Keratinocyte (primary cell): ENCODE measurements around the gene TOGARAM1. TPM values are rescaled to one million over a fixed set of nuclear protein-coding genes. Genes with fewer than 3 reads are reported as not detected.
A peak's percentile ranks its signal among the peaks of the same experiment; 100 is the strongest.

Source experiments
- DNase-seq: peaks from one replicate; pipeline ENCODE4 v3.0.0-alpha.2; 2011; ENCODE audit warnings: low read depth, missing footprints, low spot score
- FAIRE-seq: peaks from 2 replicates; lab custom pipeline; 2011; peaks lifted over from hg19 to GRCh38; lab: Jason Lieb, UNC
- H2AFZ ChIP-seq: 2 replicates; pipeline ENCODE4 v1.6.0; 2012; ENCODE audit warnings: low read length, control low read depth, inconsistent platforms; ENCODE audit not compliant: control insufficient read depth
- H3K27ac ChIP-seq: 2 replicates; pipeline ENCODE4 v1.5.1; 2011; ENCODE audit warnings: low read length; ENCODE audit not compliant: control insufficient read depth, insufficient read depth
- H3K27me3 ChIP-seq: 3 replicates; pipeline ENCODE4 v1.6.0; 2011; ENCODE audit warnings: low read length; ENCODE audit not compliant: control insufficient read depth, insufficient read depth; ENCODE audit errors: extremely low read depth
- H3K36me3 ChIP-seq, 2 experiments: 2 replicates in 1 of 2; 3 replicates in 1 of 2; pipeline ENCODE4 v1.5.1; 2011; ENCODE audit warnings: low read length in 2 of 2, mild to moderate bottlenecking in 1 of 2; ENCODE audit not compliant: control insufficient read depth in 2 of 2, insufficient read depth in 2 of 2; ENCODE audit errors: extremely low read depth in 1 of 2
- H3K4me1 ChIP-seq: 3 replicates; pipeline ENCODE4 v1.5.1; 2011; ENCODE audit warnings: low read length; ENCODE audit not compliant: control insufficient read depth, insufficient read depth; ENCODE audit errors: extremely low read depth
- H3K4me2 ChIP-seq: 3 replicates; pipeline ENCODE4 v1.6.0; 2011; ENCODE audit warnings: low read depth, low read length; ENCODE audit not compliant: control insufficient read depth, insufficient read depth; ENCODE audit errors: extremely low read depth
- H3K4me3 ChIP-seq, 3 experiments: fragments of 200-600 bp in 1 of 3; sonication (generic) in 1 of 3; 2 replicates in 2 of 3; 3 replicates in 1 of 3; pipeline ENCODE4 v1.5.1; 2011 to 2016; ENCODE audit warnings: low read length in 3 of 3, mild to moderate bottlenecking in 3 of 3, control low read depth in 2 of 3, inconsistent platforms in 1 of 3, low read depth in 1 of 3, mixed read lengths in 1 of 3, mixed run types in 1 of 3, moderate library complexity in 1 of 3; ENCODE audit not compliant: control insufficient read depth in 2 of 3, insufficient read depth in 2 of 3; ENCODE audit errors: extremely low read depth in 1 of 3
- H3K79me2 ChIP-seq: 2 replicates; pipeline ENCODE4 v1.6.0; 2012; ENCODE audit warnings: low read length; ENCODE audit not compliant: control insufficient read depth, insufficient read depth
- H3K9ac ChIP-seq: 3 replicates; pipeline ENCODE4 v1.6.0; 2011; ENCODE audit warnings: low read length; ENCODE audit not compliant: control insufficient read depth, insufficient read depth; ENCODE audit errors: extremely low read depth
- H3K9me1 ChIP-seq: 3 replicates; pipeline ENCODE4 v1.6.0; 2011; ENCODE audit warnings: low read length; ENCODE audit not compliant: control insufficient read depth, insufficient read depth; ENCODE audit errors: extremely low read depth
- H3K9me3 ChIP-seq: 2 replicates; pipeline ENCODE4 v1.5.1; 2012; ENCODE audit warnings: low read depth, low read length; ENCODE audit not compliant: control insufficient read depth
- H4K20me1 ChIP-seq: 3 replicates; pipeline ENCODE4 v1.6.0; 2011; ENCODE audit warnings: low read length; ENCODE audit not compliant: control insufficient read depth, insufficient read depth; ENCODE audit errors: extremely low read depth
- CTCF ChIP-seq, 3 experiments: IDR thresholded peaks in 1 of 3; conservative IDR thresholded peaks in 1 of 3; optimal IDR thresholded peaks in 1 of 3; 2 replicates in 2 of 3; 3 replicates in 1 of 3; pipeline versions ENCODE3 to v1.5.1; 2011; ENCODE audit warnings: low read length in 3 of 3, mild to moderate bottlenecking in 3 of 3, moderate library complexity in 2 of 3, control low read depth in 1 of 3, inconsistent platforms in 1 of 3; ENCODE audit not compliant: insufficient read depth in 2 of 3; ENCODE audit errors: extremely low read depth in 1 of 3
- EZH2 ChIP-seq: IDR thresholded peaks from one replicate; pipeline ENCODE4 v1.6.1; 2012; ENCODE audit warnings: inconsistent platforms, mild to moderate bottlenecking, low read length, moderate library complexity
- dilution Hi-C: fragments of 300-500 bp; cut with MboI; formaldehyde crosslinking; loops from one replicate; pipeline ENCODE4 v1.7.0; 2020; ENCODE audit warnings: low sequenced_read_pairs; ENCODE audit not compliant: extremely low pct_ligation_motif_present
- polyA plus RNA-seq, 5 experiments: library from polyadenylated mRNA; depleted of rRNA in 3 of 5; stranded (reverse) in 3 of 5; stranded (forward) in 1 of 5; unstranded in 1 of 5; fragments of >200 nt; gene quantifications; 1 replicate in 1 of 5; 2 replicates in 3 of 5; 3 replicates in 1 of 5; pipeline versions ENCODE4 v1.2.1 to v1.2.3, GENCODE V29; 2011 to 2012; ENCODE audit warnings: missing spikeins in 2 of 5, low read depth in 1 of 5, low replicate concordance in 1 of 5

Gene TOGARAM1
- polyA plus RNA-seq, 1 donor (not counting 4 experiments of a cell fraction or from before 2014, with no cell fraction given) = 8.2 TPM

GRCh38 chr14:44959538-44959937 lies 2.5 kb upstream of the TOGARAM1 start:
- Histone ChIP-seq H3K36me3 (no peaks in the 10 kb centered on the region), H3K4me3 (peak overlapping the region in 1 of 3 experiments; percentile 99), H3K9me3 (no peaks in the 10 kb centered on the region), H3K9me1 (peaks cover 4% of the 10 kb centered on the region), H3K4me2 (peak overlapping the region; percentile 85), H3K27me3 (no peaks in the 10 kb centered on the region), H3K9ac (no peak overlapping the region), H3K27ac (no peak overlapping the region), H4K20me1 (peaks cover 9% of the 10 kb centered on the region), H2AFZ (no peak overlapping the region), H3K4me1 (peaks cover 23% of the 10 kb centered on the region), H3K79me2 (peaks cover 85% of the 10 kb centered on the region)
- DNase-seq (no peak), FAIRE-seq (no peak)
- TF ChIP-seq EZH2 = no peak
- dilution Hi-C loops = no loop called here

- dilution Hi-C loops = no loop called here
- Histone ChIP-seq H3K9me3 (no peaks in the 10 kb centered on the region), H4K20me1 (peaks cover 10% of the 10 kb centered on the region), H3K36me3 (no peaks in the 10 kb centered on the region), H3K27ac (peak overlapping the region; percentile 96), H3K9ac (peak overlapping the region; percentile 93), H3K4me1 (peaks cover 24% of the 10 kb centered on the region), H3K27me3 (no peaks in the 10 kb centered on the region), H3K9me1 (peaks cover 4% of the 10 kb centered on the region), H3K4me2 (peak overlapping the region; percentile 85), H3K79me2 (peaks cover 87% of the 10 kb centered on the region), H3K4me3 (peak overlapping the region; percentile 80 to 99 (median 98)), H2AFZ (no peak overlapping the region)
- FAIRE-seq (no peak), DNase-seq (no peak)
- TF ChIP-seq EZH2 (no peak), CTCF (optimal IDR thresholded peaks at IDR 0.05 in 1 of 3, IDR thresholded peaks at IDR 0.05 in 1 of 3, conservative IDR thresholded peaks at IDR 0.05 in 1 of 3; ENCODE audit: extremely low read depth in 1 of 3, insufficient read depth in 2 of 3, low read length in 3 of 3) (no peak)
Observed at GRCh38 chr14:44960146-44960545, 1.8 kb upstream of the TOGARAM1 start.

GRCh38 chr14:44960646-44961045 lies 1.3 kb upstream of the TOGARAM1 start:
- FAIRE-seq (no peak), DNase-seq (no peak)
- peaks cover 4% of the 10 kb centered on the region for H3K9me1 ChIP-seq
- H3K27me3 ChIP-seq = no peaks in the 10 kb centered on the region
- no peak for TF ChIP-seq EZH2
- no peak for TF ChIP-seq CTCF (optimal IDR thresholded peaks at IDR 0.05 in 1 of 3, IDR thresholded peaks at IDR 0.05 in 1 of 3, conservative IDR thresholded peaks at IDR 0.05 in 1 of 3; ENCODE audit: extremely low read depth in 1 of 3, insufficient read depth in 2 of 3, low read length in 3 of 3)
- H3K9me3 ChIP-seq = no peaks in the 10 kb centered on the region
- peak overlapping the region; percentile 93 for H3K9ac ChIP-seq
- H4K20me1 ChIP-seq = peaks cover 10% of the 10 kb centered on the region
- H3K36me3 ChIP-seq = no peaks in the 10 kb centered on the region
- dilution Hi-C loops = no loop called here
- H2AFZ ChIP-seq = peak overlapping the region; percentile 1
- H3K4me3 ChIP-seq = peak overlapping the region; percentile 80 to 99 (median 98)
- peaks cover 27% of the 10 kb centered on the region for H3K4me1 ChIP-seq
- peak overlapping the region; percentile 85 for H3K4me2 ChIP-seq
- peak overlapping the region; percentile 96 for H3K27ac ChIP-seq
- peaks cover 87% of the 10 kb centered on the region for H3K79me2 ChIP-seq
